Activated B cell treated with CpG ODN at 0.5 μM for 24 hours (primary cell): ENCODE measurements around the gene S100A8. TPM values are rescaled to one million over a fixed set of nuclear protein-coding genes. Genes with fewer than 3 reads are reported as not detected.

ENCODE experiments used
- ATAC-seq: fragments of 200-7000 bp; cut with Tn5 transposase; one replicate; pipeline ENCODE4 v1.10.0; 2021; ENCODE audit warnings: low read depth, mild to moderate bottlenecking, moderate library complexity
- CTCF ChIA-PET: fragments of 350-600 bp; sonication (Branson Sonifier 250); formaldehyde crosslinking; loops from one replicate; lab custom pipeline; 2021; ENCODE audit warnings: antibody characterized with exemption; lab: Charles Lee
- POLR2A ChIA-PET: fragments of 350-600 bp; sonication (Branson Sonifier 250); formaldehyde crosslinking; loops from one replicate; lab custom pipeline; 2021; ENCODE audit warnings: antibody characterized with exemption; lab: Charles Lee
- DNase-seq: peaks from one replicate; pipeline ENCODE4 v3.0.0; 2022
- H3K27ac Mint-ChIP-seq: one replicate; pipeline ENCODE4 v1.8.0; 2020; ENCODE audit warnings: mixed read lengths
- H3K27me3 Mint-ChIP-seq: one replicate; pipeline ENCODE4 v1.8.0; 2021; ENCODE audit warnings: mixed read lengths
- H3K36me3 Mint-ChIP-seq: one replicate; pipeline ENCODE4 v1.8.0; 2021; ENCODE audit warnings: low read depth, mixed read lengths
- H3K4me1 Mint-ChIP-seq: one replicate; pipeline ENCODE4 v1.8.0; 2021; ENCODE audit warnings: mixed read lengths
- H3K4me3 Mint-ChIP-seq: one replicate; pipeline ENCODE4 v1.8.0; 2020; ENCODE audit warnings: mild to moderate bottlenecking, mixed read lengths
- H3K9me3 Mint-ChIP-seq: one replicate; pipeline ENCODE4 v1.8.0; 2020; ENCODE audit warnings: mixed read lengths
- intact Hi-C: fragments of 100-400 bp; cut with micrococcal nuclease; formaldehyde crosslinking; loops from one replicate; pipeline ENCODE4 v1.15.1; 2024
- total RNA-seq: library from RNA; stranded (reverse); gene quantifications from 2 replicates; pipeline ENCODE4 v1.2.3, GENCODE V29; 2022
- TF ChIP-seq, protein P1 (sequence below): fragments of 200-600 bp; IDR thresholded peaks from one replicate; pipeline ENCODE4 v1.8.0; 2022; ENCODE audit warnings: antibody characterized with exemption, mild to moderate bottlenecking

Gene S100A8
- total RNA-seq, 1 donor from 2014 or later, result not detected

DNA sequence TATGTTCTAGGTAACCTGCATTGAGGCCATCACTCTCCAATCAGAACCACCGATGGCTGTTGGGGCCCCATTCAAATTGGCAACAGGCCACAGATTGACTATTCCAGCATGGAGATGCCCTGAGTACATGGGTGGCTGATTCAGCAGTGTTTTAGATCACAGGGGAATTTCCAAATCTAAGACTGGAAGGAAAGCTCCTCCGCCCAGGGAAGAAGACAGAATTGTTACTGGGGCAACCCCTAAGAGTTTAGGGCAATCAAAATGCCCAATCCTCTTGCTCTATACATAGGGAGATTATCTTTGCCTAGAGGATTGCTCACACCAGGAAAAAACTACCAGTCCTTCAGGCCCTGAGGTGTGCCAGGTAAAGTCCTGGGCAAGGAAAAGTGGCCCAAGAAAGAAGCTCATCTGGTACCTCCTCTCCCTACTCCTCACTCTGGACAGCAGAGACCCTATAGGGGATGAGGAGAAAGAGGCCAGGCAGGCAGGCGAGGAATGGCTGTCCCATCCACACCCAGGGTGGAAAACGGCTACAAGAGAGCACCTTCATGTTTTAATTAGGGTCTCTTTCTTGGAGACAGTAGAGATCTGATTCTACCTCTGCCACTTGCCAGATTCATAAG lies 5.8 kb downstream of the S100A8 start:
- no peak for DNase-seq
- POLR2A ChIA-PET, result no interaction called here
- TF ChIP-seq, protein P1, sequence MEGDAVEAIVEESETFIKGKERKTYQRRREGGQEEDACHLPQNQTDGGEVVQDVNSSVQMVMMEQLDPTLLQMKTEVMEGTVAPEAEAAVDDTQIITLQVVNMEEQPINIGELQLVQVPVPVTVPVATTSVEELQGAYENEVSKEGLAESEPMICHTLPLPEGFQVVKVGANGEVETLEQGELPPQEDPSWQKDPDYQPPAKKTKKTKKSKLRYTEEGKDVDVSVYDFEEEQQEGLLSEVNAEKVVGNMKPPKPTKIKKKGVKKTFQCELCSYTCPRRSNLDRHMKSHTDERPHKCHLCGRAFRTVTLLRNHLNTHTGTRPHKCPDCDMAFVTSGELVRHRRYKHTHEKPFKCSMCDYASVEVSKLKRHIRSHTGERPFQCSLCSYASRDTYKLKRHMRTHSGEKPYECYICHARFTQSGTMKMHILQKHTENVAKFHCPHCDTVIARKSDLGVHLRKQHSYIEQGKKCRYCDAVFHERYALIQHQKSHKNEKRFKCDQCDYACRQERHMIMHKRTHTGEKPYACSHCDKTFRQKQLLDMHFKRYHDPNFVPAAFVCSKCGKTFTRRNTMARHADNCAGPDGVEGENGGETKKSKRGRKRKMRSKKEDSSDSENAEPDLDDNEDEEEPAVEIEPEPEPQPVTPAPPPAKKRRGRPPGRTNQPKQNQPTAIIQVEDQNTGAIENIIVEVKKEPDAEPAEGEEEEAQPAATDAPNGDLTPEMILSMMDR, result no peak
- Mint-ChIP-seq H3K27ac (no peak overlapping the region), H3K9me3 (peaks cover 18% of the 10 kb centered on the region), H3K4me1 (no peaks in the 10 kb centered on the region), H3K4me3 (no peak overlapping the region), H3K36me3 (no peaks in the 10 kb centered on the region), H3K27me3 (peaks cover 31% of the 10 kb centered on the region)
- ATAC-seq, result no peak
- intact Hi-C loops, result no loop called here
- CTCF ChIA-PET, result no interaction called here

DNA sequence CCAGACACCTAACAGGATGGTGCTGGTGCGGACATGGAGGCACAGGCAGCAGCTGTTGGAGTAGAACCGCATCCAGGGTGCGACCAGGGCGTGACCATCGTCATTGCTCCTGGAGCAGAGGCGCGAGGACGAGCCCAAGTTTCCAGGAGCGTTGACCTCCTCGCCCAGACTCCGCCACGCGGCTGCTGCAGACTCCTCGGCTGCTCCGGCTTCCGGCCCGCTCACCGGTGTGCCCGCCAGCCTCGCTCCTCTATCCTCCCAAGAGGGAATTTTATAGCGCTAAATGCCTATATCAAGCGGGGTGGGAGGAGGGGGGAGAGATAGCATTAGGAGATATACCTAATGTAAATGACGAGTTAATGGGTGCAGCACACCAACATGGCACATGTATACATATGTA lies 10.2 kb downstream of the S100A8 start:
- Mint-ChIP-seq H3K36me3 (no peaks in the 10 kb centered on the region), H3K9me3 (peaks cover 18% of the 10 kb centered on the region), H3K27me3 (peaks cover 51% of the 10 kb centered on the region), H3K27ac (no peak overlapping the region), H3K4me1 (no peaks in the 10 kb centered on the region), H3K4me3 (no peak overlapping the region)
- CTCF ChIA-PET, result no interaction called here
- ATAC-seq, result no peak
- intact Hi-C loops, result no loop called here
- POLR2A ChIA-PET, result no interaction called here
- TF ChIP-seq, protein P1, result no peak
- no peak for DNase-seq

DNA sequence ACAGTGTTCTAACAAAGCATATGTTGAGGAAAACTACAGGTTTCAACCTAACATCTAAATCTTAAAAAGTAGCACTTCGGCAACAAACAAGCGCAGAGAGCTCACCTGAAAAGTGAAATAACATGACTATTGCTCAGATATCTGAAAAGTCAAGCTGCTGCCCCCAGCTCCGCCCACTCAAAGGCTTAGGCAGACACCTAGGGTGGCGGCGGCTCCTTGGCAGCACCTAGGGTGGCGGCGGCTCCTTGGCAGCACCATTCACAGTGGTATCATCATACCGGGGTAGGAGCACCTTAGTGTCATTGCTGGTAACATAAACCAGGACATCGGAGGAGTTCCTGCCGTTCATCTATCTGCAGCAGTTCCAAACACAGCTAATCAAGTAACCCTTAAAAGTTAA lies 11.3 kb downstream of the S100A8 start:
- ATAC-seq (no peak), DNase-seq (no peak)
- CTCF ChIA-PET, result no interaction called here
- H3K27ac Mint-ChIP-seq, result no peak overlapping the region
- intact Hi-C loops, result no loop called here
- TF ChIP-seq, protein P1, result no peak
- H3K36me3 Mint-ChIP-seq, result no peaks in the 10 kb centered on the region
- POLR2A ChIA-PET, result no interaction called here
- H3K4me1 Mint-ChIP-seq, result no peaks in the 10 kb centered on the region
- H3K9me3 Mint-ChIP-seq, result peaks cover 18% of the 10 kb centered on the region
- H3K4me3 Mint-ChIP-seq, result no peak overlapping the region
- H3K27me3 Mint-ChIP-seq, result peaks cover 49% of the 10 kb centered on the region

DNA sequence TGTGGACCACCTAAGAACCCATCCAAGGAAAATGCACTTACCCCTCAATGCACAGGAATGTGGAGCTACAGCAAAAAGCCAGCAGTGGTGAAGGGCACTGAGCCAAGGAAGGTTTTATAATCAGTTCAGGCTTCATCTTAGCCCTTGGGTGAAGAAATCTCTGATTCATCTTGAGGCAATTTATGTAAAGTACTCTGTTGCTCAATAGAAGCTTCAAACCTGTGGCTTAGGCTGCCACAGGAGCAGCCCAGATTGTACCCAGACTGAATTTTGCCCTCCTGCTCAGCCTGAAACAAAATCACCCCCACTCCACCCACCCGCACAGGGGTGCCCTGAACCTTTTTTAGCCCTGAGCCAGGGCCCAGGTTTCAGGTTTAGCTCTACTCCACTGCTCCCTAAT lies 15.4 kb downstream of the S100A8 start, which contains the start of gene S100A12:
TSS of gene S100A12 (minus strand) at position 111 of the 400 bp plus-strand sequence. CDS start 1,029 bp downstream, outside the sequence.
- DNase-seq (no peak), ATAC-seq (no peak)
- TF ChIP-seq, protein P1, result no peak
- Mint-ChIP-seq H3K9me3 (no peaks in the 10 kb centered on the region), H3K36me3 (no peaks in the 10 kb centered on the region), H3K27ac (no peak within 1 kb of the TSS), H3K4me1 (no peaks in the 10 kb centered on the region), H3K27me3 (peaks cover 38% of the 10 kb centered on the region), H3K4me3 (no peak within 1 kb of the TSS)
- POLR2A ChIA-PET, result no interaction called here
- CTCF ChIA-PET, result no interaction called here
- intact Hi-C loops, result no loop called here

DNA sequence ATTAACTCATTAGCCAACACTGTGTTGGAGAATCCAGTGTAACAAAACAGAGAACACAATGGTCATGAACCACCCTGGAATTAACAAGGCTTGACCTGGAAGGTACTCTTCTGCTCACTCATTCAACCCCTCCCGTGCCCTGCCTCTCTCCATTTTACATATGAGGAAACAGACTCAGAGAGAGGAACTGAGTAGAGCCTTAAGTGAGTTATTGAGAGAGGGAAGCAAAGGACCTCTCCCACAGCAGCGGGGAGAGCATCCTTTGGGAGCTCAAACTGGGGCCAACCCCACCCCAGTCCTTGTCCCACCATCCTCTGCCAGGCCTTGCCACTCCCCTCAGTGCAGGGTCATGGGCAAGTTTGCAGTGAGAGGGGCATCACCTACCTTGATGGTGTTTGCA lies 16.8 kb downstream of the S100A8 start:
- ChIA-PET POLR2A (no interaction called here), CTCF (no interaction called here)
- Mint-ChIP-seq H3K9me3 (no peaks in the 10 kb centered on the region), H3K36me3 (no peaks in the 10 kb centered on the region), H3K4me3 (no peak overlapping the region), H3K4me1 (no peaks in the 10 kb centered on the region), H3K27me3 (peaks cover 34% of the 10 kb centered on the region), H3K27ac (no peak overlapping the region)
- TF ChIP-seq, protein P1, result no peak
- intact Hi-C loops, result no loop called here
- no peak for ATAC-seq
- no peak for DNase-seq
